ENCODE measurements around the gene EFCAB12.

EFCAB12 gene

GRCh38 chr3:129445471-129445870 lies 17.0 kb upstream of the EFCAB12 start:
- DNase-seq (ENCODE audit: low read depth), result no peak

- no peak for DNase-seq (ENCODE audit: low read depth)
These were observed 14.5 kb upstream of the EFCAB12 start for GRCh38 chr3:129442947-129443346.

DNA sequence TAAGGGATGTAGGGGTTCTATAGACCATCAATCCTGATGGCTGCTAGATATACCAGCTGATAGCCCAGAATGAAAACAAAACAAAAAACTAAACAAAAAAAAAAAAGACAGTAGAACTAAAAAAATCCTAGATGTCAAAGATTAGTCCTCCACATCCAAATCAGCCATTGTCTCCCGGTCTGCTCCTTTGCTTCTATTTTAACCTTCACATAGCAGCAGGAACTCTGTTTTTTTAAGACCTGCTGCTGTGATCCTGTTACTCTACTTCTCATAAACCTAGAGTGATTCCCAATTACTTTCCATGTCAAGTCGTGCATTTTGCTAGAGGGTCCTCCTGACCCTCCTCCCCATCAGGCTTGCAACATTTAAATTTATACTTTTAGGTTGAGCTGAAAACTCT lies 14.1 kb upstream of the EFCAB12 start:
- no peak for DNase-seq (ENCODE audit: low read depth)

GRCh38 chr3:129441782-129442181 lies 13.3 kb upstream of the EFCAB12 start:
- DNase-seq (ENCODE audit: low read depth), result no peak

GRCh38 chr3:129441215-129441614 lies 12.8 kb upstream of the EFCAB12 start:
- DNase-seq (ENCODE audit: low read depth), result no peak

DNA sequence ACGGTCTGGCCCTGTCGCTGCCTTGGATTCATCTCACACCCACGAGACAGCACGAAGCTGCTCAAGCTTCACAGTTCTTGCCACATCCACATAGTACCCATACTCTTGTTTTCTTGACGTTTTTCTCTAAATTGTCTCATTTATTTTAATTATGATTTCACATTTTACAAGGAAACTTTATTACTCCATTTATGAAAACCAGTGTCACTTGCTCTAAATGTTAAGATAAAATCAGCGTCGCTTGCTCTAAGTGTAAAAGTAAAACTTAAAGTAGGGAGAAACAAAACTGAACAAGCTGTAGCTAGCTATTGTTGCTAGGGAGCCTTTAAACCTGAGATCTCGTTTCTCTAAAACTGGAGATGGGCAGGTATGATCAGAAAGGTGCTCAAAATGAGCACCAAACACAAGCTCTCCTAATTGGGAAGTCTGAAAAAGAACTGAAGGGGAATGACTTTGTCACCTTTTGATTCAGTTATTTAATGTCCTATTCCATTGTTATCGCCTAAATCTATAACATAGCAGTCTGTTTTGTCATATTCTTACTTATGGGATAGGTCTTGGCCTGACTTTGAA lies 12.3 kb upstream of the EFCAB12 start:
- no peak for DNase-seq (ENCODE audit: low read depth)

- peak; percentile 98 for DNase-seq (ENCODE audit: low read depth)
These were observed 11.6 kb upstream of the EFCAB12 start, which contains the start of the genes IFT122 and MBD4 for GRCh38 chr3:129439817-129440617. Gene IFT122 (plus strand): TSS chr3:129440224. CDS start chr3:129440331, 107 bp downstream. Gene MBD4 (minus strand): TSS chr3:129439948. CDS start chr3:129439833, 115 bp downstream.

DNA sequence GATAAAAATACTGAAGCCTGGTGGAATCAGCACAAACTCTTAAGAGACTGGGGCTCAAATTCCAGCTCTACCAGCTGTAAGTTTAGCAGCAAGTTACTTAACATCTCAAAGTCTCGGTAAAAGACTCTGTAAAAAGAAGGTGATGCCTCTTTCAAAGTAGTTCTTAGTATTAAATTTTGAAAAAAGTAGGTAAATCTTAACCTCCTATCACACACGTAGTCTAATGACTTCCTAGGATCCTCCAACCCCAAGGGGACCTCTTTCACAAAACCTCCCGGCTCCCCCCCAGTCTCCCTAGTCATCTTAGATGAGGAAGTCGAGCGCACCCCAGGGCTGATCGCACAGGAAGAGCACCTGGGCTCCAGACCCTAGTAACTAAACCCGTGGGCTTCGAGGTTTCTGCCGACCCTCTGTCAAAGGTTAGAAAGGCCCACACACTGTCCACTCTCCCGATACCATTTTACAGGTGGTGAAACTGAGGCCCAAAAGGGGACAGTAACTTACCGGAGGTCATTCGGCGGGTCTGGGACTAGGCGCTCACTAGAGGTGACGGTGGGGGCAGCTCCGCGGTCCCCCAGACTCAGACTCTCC lies 10.9 kb upstream of the EFCAB12 start:
- DNase-seq (ENCODE audit: low read depth), result no peak

DNA sequence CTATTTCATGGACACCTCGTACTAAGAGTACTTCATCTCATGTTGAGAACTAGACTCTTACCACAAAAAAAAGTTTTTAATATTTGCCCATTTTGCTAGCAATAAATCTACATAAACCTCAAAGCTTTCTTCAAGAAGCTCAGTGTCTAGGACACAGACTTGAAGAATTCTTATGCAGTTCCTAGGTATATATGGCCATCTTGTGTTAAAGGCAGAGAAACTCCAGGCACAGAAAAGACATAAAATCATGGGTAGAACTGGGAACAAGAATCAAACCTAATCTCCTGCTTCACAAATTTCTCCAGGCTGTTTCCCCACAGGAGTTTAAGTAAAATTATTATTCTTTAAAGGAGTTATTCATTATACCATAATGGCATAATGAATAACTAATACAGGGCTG lies 6.9 kb upstream of the EFCAB12 start:
- no peak for DNase-seq (ENCODE audit: low read depth)

GRCh38 chr3:129434140-129434539 lies 5.7 kb upstream of the EFCAB12 start:
- no peak for DNase-seq (ENCODE audit: low read depth)

- no peak for DNase-seq (ENCODE audit: low read depth)
These were observed 5.1 kb upstream of the EFCAB12 start for GRCh38 chr3:129433565-129433964.

- no peak for DNase-seq (ENCODE audit: low read depth)
These were observed 4.2 kb upstream of the EFCAB12 start for GRCh38 chr3:129432671-129433070.

DNA sequence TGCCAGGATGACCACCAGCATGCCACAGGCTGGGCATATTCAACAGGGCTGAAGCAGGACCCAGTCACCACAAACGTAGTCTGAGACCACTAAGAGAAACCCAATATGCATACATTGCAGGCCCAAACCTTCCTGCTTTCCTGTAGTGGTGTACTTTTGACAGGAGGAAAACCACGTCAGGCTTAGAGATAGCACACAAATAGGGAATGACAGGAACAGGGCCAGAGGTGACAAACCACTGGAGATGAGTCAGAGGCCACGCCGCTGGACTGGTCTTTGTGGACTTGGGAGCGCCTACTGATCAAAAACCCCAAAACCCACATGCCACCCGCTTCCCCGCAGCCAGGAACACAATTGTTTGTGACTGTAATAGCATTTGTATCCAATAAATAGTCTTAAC lies 3.6 kb upstream of the EFCAB12 start:
- no peak for DNase-seq (ENCODE audit: low read depth)

DNA sequence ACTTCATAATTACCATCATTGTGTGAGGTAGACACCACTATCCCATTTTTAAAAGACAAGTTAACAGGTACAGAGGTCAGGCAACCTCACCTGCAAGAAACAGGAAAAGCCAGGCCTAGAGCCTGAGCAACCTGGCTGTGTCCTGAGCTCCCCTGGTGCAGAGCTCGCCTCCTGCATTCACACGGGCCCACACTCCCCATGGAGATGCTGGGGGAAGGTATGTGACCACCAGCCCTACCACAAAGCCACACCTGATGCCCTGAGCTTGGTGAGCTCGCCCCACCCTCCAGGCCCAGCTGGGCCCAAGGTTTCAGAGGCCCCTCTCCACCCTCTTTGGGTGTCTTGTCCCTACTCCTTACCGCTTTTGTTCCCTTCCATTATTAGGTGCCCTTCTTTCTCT lies 1.2 kb upstream of the EFCAB12 start:
- DNase-seq (ENCODE audit: low read depth), result no peak

DNA sequence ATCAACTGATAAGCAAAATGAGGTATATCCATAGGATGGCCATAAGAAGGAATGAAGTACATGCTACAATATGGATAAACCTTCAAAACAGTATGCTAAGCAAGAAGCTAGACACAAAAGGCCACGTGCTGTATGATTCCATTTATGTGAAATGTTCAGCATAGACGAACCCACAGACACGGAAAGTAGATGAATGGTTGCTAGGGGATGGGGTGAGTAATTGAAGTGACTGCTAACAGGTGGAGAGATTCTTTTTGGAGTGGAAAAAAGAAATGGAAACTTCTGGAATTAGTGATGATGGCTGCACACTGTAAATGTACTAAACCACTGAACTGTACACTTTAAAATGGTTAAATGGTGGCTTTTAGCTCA lies 630 bp upstream of the EFCAB12 start:
- DNase-seq (ENCODE audit: low read depth), result no peak

- no peak for DNase-seq (ENCODE audit: low read depth)
These were observed 445 bp downstream of the EFCAB12 start for GRCh38 chr3:129428007-129428375.

DNA sequence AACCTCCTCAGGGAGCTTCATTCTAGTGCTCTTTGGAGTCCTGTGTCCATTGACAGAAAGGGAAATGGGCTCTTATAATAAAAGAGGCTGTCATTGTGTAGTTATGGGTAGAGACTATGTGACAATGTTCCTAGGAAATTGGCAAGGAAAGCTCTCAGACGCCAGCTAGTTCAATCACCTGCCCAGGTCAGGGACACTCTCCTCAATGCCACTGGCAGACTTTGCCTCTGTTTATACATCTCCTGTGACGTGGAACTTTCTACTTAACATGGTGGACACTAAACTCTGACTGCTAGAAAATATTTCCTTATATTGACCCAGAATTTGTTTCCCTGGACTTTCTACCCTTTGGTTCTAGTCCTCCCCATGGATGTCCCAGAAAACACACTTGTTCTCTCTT lies 2.8 kb downstream of the EFCAB12 start:
- DNase-seq (ENCODE audit: low read depth), result no peak

GRCh38 chr3:129425213-129425612 lies 3.2 kb downstream of the EFCAB12 start:
- DNase-seq (ENCODE audit: low read depth), result no peak

DNA sequence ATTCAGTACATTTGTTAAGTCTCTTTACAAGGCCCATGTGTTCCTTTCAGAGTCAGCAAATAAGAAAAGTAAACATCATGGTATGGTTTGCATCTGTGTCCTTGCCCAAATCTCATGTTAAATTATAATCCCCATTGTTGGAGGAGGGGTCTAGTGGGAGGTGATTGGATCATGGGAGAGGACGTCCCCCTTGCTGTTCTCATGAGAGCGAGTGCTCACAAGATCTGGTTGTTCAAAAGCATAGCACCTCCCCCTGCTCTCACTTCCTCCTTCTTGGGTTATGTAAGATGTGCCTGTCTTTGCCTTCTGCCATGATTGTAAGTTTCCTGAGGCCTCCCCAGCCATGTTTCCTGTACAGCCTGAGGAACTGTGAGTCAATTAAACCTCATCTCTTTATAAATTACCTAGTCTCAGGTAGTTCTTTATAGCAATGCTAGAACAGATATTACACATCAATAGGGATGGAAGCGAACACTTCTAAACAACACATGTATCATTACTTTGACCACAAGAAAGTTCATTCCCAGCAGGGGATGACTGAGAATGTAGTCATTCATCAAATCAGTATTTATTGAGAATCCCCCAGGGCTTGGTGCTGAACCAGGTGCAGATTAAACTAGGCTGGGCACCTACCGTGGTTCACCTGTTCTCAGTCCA lies 4.1 kb downstream of the EFCAB12 start:
- no peak for DNase-seq (ENCODE audit: low read depth)

- no peak for DNase-seq (ENCODE audit: low read depth)
These were observed 5.5 kb downstream of the EFCAB12 start for GRCh38 chr3:129422897-129423296.

- DNase-seq (ENCODE audit: low read depth), result no peak
These were observed 6.3 kb downstream of the EFCAB12 start for GRCh38 chr3:129421988-129422745.

GRCh38 chr3:129421236-129421883 lies 7.1 kb downstream of the EFCAB12 start:
- DNase-seq (ENCODE audit: low read depth), result no peak
